HCT116 (cell line): ENCODE data around the gene ABCA5. TPM values are rescaled to one million over a fixed set of nuclear protein-coding genes. Genes with fewer than 3 reads are reported as not detected.

Experiments used
- ATAC-seq: fragments of 200-7000 bp; cut with Tn5 transposase; 2 replicates; pipeline ENCODE4 v1.9.1; 2020; ENCODE audit warnings: mild to moderate bottlenecking, moderate library complexity
- BruUV-seq: library from RNA; stranded (reverse); fragments of 400-500 nt; replicated peaks from 2 replicates; lab custom pipeline; 2021; lab: Mats Ljungman, UMichigan
- CTCF ChIA-PET: fragments of 300-600 bp; sonication (Branson Sonifier 250); formaldehyde crosslinking; loops from one replicate; lab custom pipeline; 2021; ENCODE audit warnings: antibody characterized with exemption; lab: Charles Lee
- POLR2A ChIA-PET: fragments of 300-600, 350-600 bp; sonication (Branson Sonifier 250); formaldehyde crosslinking; loops from one replicate; lab custom pipeline; 2021; ENCODE audit warnings: antibody characterized with exemption; lab: Charles Lee
- RAD21 ChIA-PET, 2 experiments: fragments of 300-600 bp; sonication (Branson Sonifier 250); formaldehyde crosslinking; loops; one replicate each; lab custom pipeline; 2023; ENCODE audit warnings: low total read pairs in 2 of 2; ENCODE audit not compliant: uncharacterized antibody in 2 of 2, unreplicated experiment in 2 of 2, low non-redundant PET in 1 of 2; lab: Charles Lee
- DNase-seq: peaks from one replicate; pipeline ENCODE4 v3.0.0-alpha.2; 2010; ENCODE audit warnings: low read depth, low spot score
- H2AFZ ChIP-seq: fragments of 200-600 bp; shearing (Covaris generic), sonication (generic); 2 replicates; pipeline ENCODE4 v1.6.1; 2017; ENCODE audit warnings: low read depth, mixed run types, mixed read lengths, antibody characterized with exemption, low read length; ENCODE audit not compliant: poor library complexity, severe bottlenecking
- H3K27ac ChIP-seq: 2 replicates; pipeline ENCODE4 v1.5.1; 2012; ENCODE audit warnings: low read depth, low read length
- H3K27me3 ChIP-seq: fragments of 200-600 bp; sonication (generic); 2 replicates; pipeline ENCODE4 v1.6.1; 2016; ENCODE audit warnings: mixed run types, low read length, mixed read lengths; ENCODE audit not compliant: insufficient read depth
- H3K36me3 ChIP-seq, 2 experiments: fragments of 200-500 bp in 1 of 2; fragments of 200-600 bp in 1 of 2; sonication (Bioruptor generic) in 1 of 2; sonication (generic) in 1 of 2; 2 replicates each; pipeline versions ENCODE4 v1.5.1 to v1.6.1; 2014 to 2016; ENCODE audit warnings: low read length in 2 of 2, inconsistent platforms in 1 of 2, mixed read lengths in 1 of 2, mixed run types in 1 of 2; ENCODE audit not compliant: insufficient read depth in 2 of 2, control insufficient read depth in 1 of 2
- H3K4me1 ChIP-seq, 2 experiments: fragments of 200-600 bp in 1 of 2; sonication (generic) in 1 of 2; 2 replicates each; pipeline versions ENCODE4 v1.5.1 to v1.6.1; 2012 to 2017; ENCODE audit warnings: low read length in 2 of 2, inconsistent platforms in 1 of 2, mild to moderate bottlenecking in 1 of 2, mixed read lengths in 1 of 2, mixed run types in 1 of 2, moderate library complexity in 1 of 2; ENCODE audit not compliant: insufficient read depth in 2 of 2, control insufficient read depth in 1 of 2
- H3K4me2 ChIP-seq: fragments of 200-600 bp; sonication (generic); 2 replicates; pipeline ENCODE4 v1.6.1; 2017; ENCODE audit warnings: mixed run types, low read length, mixed read lengths
- H3K4me3 ChIP-seq, 2 experiments: fragments of 200-600 bp in 1 of 2; sonication (generic) in 1 of 2; replicated peaks in 1 of 2; 2 replicates each; pipeline ENCODE4 v1.5.1; 2011 to 2016; ENCODE audit warnings: low read length in 2 of 2, control low read depth in 1 of 2, low read depth in 1 of 2, mild to moderate bottlenecking in 1 of 2, mixed read lengths in 1 of 2, mixed run types in 1 of 2
- H3K79me2 ChIP-seq: fragments of 200-600 bp; sonication (generic); 2 replicates; pipeline ENCODE4 v1.6.1; 2017; ENCODE audit warnings: mild to moderate bottlenecking, mixed run types, low read length, moderate library complexity, mixed read lengths; ENCODE audit not compliant: insufficient read depth
- H3K9ac ChIP-seq: fragments of 200-600 bp; sonication (generic); 2 replicates; pipeline ENCODE4 v1.6.1; 2016; ENCODE audit warnings: low read length, mixed read lengths
- H3K9me2 ChIP-seq: fragments of 200-600 bp; sonication (generic), shearing (Covaris generic); 2 replicates; pipeline ENCODE4 v1.6.1; 2017; ENCODE audit warnings: mixed run types, mild to moderate bottlenecking, moderate library complexity; ENCODE audit not compliant: insufficient read depth
- H3K9me3 ChIP-seq, 2 experiments: fragments of 200-500 bp in 1 of 2; fragments of 200-600 bp in 1 of 2; sonication (Bioruptor generic) in 1 of 2; sonication (generic) in 1 of 2; 2 replicates each; pipeline ENCODE4 v1.6.1; 2014 to 2017; ENCODE audit warnings: low read length in 2 of 2, mixed read lengths in 2 of 2, inconsistent platforms in 1 of 2, low read depth in 1 of 2, mild to moderate bottlenecking in 1 of 2, mixed run types in 1 of 2, moderate library complexity in 1 of 2; ENCODE audit not compliant: control insufficient read depth in 1 of 2, insufficient read depth in 1 of 2
- H4K20me1 ChIP-seq: fragments of 200-600 bp; sonication (generic), shearing (Covaris generic); 2 replicates; pipeline ENCODE4 v1.6.1; 2017; ENCODE audit warnings: mixed run types, mild to moderate bottlenecking, moderate library complexity; ENCODE audit not compliant: insufficient read depth
- CEBPB ChIP-seq: IDR thresholded peaks from 2 replicates; pipeline ENCODE4 v1.6.1; 2012; ENCODE audit warnings: low read depth
- CTCF ChIP-seq, 3 experiments: fragments of 200-600 bp in 1 of 3; sonication (generic) in 1 of 3; IDR thresholded peaks in 2 of 3; conservative IDR thresholded peaks in 1 of 3; 2 replicates each; pipeline ENCODE4 v1.5.1; 2012 to 2017; ENCODE audit warnings: low read depth in 2 of 3, low read length in 2 of 3, antibody characterized with exemption in 1 of 3, borderline replicate concordance in 1 of 3, control low read depth in 1 of 3, mild to moderate bottlenecking in 1 of 3, mixed read lengths in 1 of 3, mixed run types in 1 of 3, moderate library complexity in 1 of 3; ENCODE audit not compliant: insufficient read depth in 1 of 3
- EGR1 ChIP-seq: IDR thresholded peaks from 2 replicates; pipeline ENCODE4 v1.6.1; 2012; ENCODE audit warnings: low read depth
- EZH2phosphoT487 ChIP-seq: fragments of 200-600 bp; IDR thresholded peaks from 2 replicates; pipeline ENCODE4 v1.6.1; 2018; ENCODE audit warnings: antibody characterized with exemption, borderline replicate concordance
- FOSL1 ChIP-seq: IDR thresholded peaks from 2 replicates; pipeline ENCODE4 v1.6.1; 2012; ENCODE audit warnings: low read depth
- JUND ChIP-seq: IDR thresholded peaks from 2 replicates; pipeline ENCODE4 v1.6.1; 2012
- POLR2AphosphoS5 ChIP-seq: IDR thresholded peaks from 2 replicates; pipeline ENCODE4 v1.6.1; 2011; ENCODE audit warnings: mild to moderate bottlenecking, low read depth, low read length, moderate library complexity
- SIN3A ChIP-seq: IDR thresholded peaks from 2 replicates; pipeline ENCODE4 v1.6.1; 2012; ENCODE audit warnings: low read depth
- SP1 ChIP-seq: IDR thresholded peaks from 2 replicates; pipeline ENCODE4 v1.6.1; 2012; ENCODE audit warnings: low read depth
- SRF ChIP-seq: IDR thresholded peaks from 2 replicates; pipeline ENCODE4 v1.6.1; 2012; ENCODE audit warnings: low read depth
- TCF7L2 ChIP-seq: IDR thresholded peaks from 2 replicates; pipeline ENCODE4 v1.7.0; 2011; ENCODE audit warnings: borderline replicate concordance, inconsistent platforms; ENCODE audit not compliant: insufficient read depth, insufficient read length; ENCODE audit errors: extremely low read depth
- YY1 ChIP-seq: IDR thresholded peaks from 2 replicates; pipeline ENCODE4 v1.6.1; 2011; ENCODE audit warnings: low read length, low read depth, moderate library complexity, mild to moderate bottlenecking; ENCODE audit not compliant: insufficient replicate concordance; ENCODE audit errors: extremely low read depth
- ZNF274 ChIP-seq: fragments of 200-500 bp; sonication (Bioruptor generic); IDR thresholded peaks from 2 replicates; pipeline ENCODE4 v1.6.1; 2014; ENCODE audit warnings: mild to moderate bottlenecking, low read depth, low read length, inconsistent platforms
- intact Hi-C: fragments of 100-400 bp; cut with micrococcal nuclease; formaldehyde crosslinking; loops from 2 replicates; pipeline ENCODE4 v1.10.0; 2022
- total RNA-seq: library from RNA; stranded (reverse); gene quantifications from one replicate; pipeline ENCODE4 v1.2.1, GENCODE V29; 2021; ENCODE audit not compliant: unreplicated experiment
- TF ChIP-seq, protein P1 (sequence below): IDR thresholded peaks from 2 replicates; pipeline ENCODE4 v1.6.1; 2012
- TF ChIP-seq, protein P2 (sequence below): IDR thresholded peaks from 2 replicates; pipeline ENCODE4 v1.6.1; 2012

The ABCA5 gene
- total RNA-seq, 1 experiment from 2014 or later: 6.8 TPM

- DNase-seq: no peak
- H3K27ac ChIP-seq: no peak overlapping the region
- no peaks in the 10 kb centered on the region for H3K9me2 ChIP-seq
- no peak overlapping the region for H3K4me2 ChIP-seq
- no peak overlapping the region for H3K9ac ChIP-seq
- intact Hi-C loops: no loop called here
- TF ChIP-seq SP1 (no peak), CTCF (IDR thresholded peaks at IDR 0.05 in 2 of 3, conservative IDR thresholded peaks at IDR 0.05 in 1 of 3; ENCODE audit: borderline replicate concordance in 1 of 3, insufficient read depth in 1 of 3, low read depth in 2 of 3, low read length in 2 of 3) (no peak), POLR2AphosphoS5 (no peak), SIN3A (no peak), EGR1 (no peak), YY1 (no peak), TCF7L2 (no peak), ZNF274 (no peak), JUND (no peak), FOSL1 (no peak), SRF (no peak), EZH2phosphoT487 (no peak), CEBPB (no peak)
- TF ChIP-seq, protein P1, sequence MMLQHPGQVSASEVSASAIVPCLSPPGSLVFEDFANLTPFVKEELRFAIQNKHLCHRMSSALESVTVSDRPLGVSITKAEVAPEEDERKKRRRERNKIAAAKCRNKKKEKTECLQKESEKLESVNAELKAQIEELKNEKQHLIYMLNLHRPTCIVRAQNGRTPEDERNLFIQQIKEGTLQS: no peak
- TF ChIP-seq, protein P2, sequence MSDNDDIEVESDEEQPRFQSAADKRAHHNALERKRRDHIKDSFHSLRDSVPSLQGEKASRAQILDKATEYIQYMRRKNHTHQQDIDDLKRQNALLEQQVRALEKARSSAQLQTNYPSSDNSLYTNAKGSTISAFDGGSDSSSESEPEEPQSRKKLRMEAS: no peak
- H3K27me3 ChIP-seq: no peaks in the 10 kb centered on the region
- BruUV-seq: no TSS peak
- CTCF ChIA-PET: no interaction called here
- H4K20me1 ChIP-seq: no peaks in the 10 kb centered on the region
- ATAC-seq: no peak
- H3K4me3 ChIP-seq: no peak overlapping the region
- POLR2A ChIA-PET: no interaction called here
- H3K4me1 ChIP-seq: no peaks in the 10 kb centered on the region
- no peaks in the 10 kb centered on the region for H3K79me2 ChIP-seq
- no peaks in the 10 kb centered on the region for H3K9me3 ChIP-seq
- H3K36me3 ChIP-seq: no peaks in the 10 kb centered on the region
- RAD21 ChIA-PET: no interaction called here
- H2AFZ ChIP-seq: no peak overlapping the region
Observed at GRCh38 chr17:69305177-69305576, 21.8 kb downstream of the ABCA5 start.
